RWPE2 (cell line): ENCODE data around the gene IRF1.

Experiments used
- ATAC-seq: fragments of 200-7000 bp; cut with Tn5 transposase; 3 replicates; pipeline ENCODE4 v1.9.1; 2021; ENCODE audit warnings: low read depth
- DNase-seq: peaks from one replicate; pipeline ENCODE4 v3.0.0-alpha.2; 2020; ENCODE audit warnings: low spot score
- H3K27ac ChIP-seq: fragments of 450-650 bp; 2 replicates; pipeline ENCODE4 v1.5.1; 2017; ENCODE audit warnings: mild to moderate bottlenecking; ENCODE audit not compliant: poor library complexity, severe bottlenecking
- H3K27me3 ChIP-seq: fragments of 250-450 bp; sonication (Bioruptor Pico); 2 replicates; pipeline ENCODE4 v1.5.1; 2021; ENCODE audit warnings: mild to moderate bottlenecking, moderate library complexity; ENCODE audit not compliant: insufficient read depth, poor library complexity, severe bottlenecking
- H3K36me3 ChIP-seq: fragments of 250-450 bp; sonication (Bioruptor Pico); 2 replicates; pipeline ENCODE4 v1.5.1; 2020; ENCODE audit warnings: low read depth, mild to moderate bottlenecking, moderate library complexity
- H3K4me1 ChIP-seq: fragments of 250-450 bp; sonication (Bioruptor Pico); 2 replicates; pipeline ENCODE4 v1.5.1; 2021; ENCODE audit warnings: mild to moderate bottlenecking, moderate library complexity; ENCODE audit not compliant: insufficient read depth, poor library complexity, severe bottlenecking
- H3K4me3 ChIP-seq: fragments of 250-450 bp; sonication (Bioruptor Pico); 2 replicates; pipeline ENCODE4 v1.5.1; 2021; ENCODE audit warnings: mild to moderate bottlenecking, moderate library complexity; ENCODE audit not compliant: severe bottlenecking
- H3K9me3 ChIP-seq: fragments of 250-450 bp; sonication (Bioruptor Pico); 2 replicates; pipeline ENCODE4 v1.5.1; 2021; ENCODE audit warnings: mild to moderate bottlenecking, moderate library complexity; ENCODE audit not compliant: severe bottlenecking
- TF ChIP-seq, protein P1 (sequence below): fragments of 450-650 bp; IDR thresholded peaks from one replicate; pipeline ENCODE4 v1.5.1; 2017; ENCODE audit warnings: mild to moderate bottlenecking, moderate library complexity; ENCODE audit not compliant: poor library complexity, severe bottlenecking

The IRF1 gene

DNA sequence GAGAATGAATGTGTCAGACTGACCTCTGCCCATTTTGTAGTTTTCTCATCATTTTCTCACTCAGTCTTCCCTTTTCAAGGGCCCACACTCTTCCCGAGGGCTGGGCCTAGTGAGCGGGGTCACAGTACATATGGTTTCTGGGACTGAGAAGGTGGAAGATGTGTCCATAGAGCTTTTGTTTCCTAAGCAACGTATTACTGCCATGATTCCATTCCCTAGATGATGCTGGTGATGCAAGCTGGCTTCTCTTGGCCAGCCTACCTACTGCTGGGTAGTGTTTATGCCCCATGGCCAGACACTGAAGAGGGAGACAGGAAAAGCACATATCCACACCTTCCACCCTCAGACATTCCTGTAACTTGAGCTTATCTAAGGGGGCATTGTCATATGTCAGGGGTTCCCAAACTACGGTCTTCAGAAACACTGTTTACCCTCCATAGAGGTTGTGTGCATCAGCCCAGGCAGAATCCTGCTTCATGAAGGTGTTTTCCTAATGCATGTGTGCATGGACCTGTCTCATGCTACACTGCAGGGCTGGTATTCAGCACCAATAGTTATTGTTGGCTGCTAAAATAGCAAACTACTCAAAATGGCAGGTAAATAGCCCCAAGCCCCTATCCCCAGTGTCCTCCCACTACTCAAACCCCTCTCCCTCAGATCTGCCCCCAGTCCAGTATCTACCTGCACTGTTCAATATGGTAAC lies 9.5 kb downstream of the IRF1 start:
- no peak for ATAC-seq
- H3K27me3 ChIP-seq = no peaks in the 10 kb centered on the region
- no peak overlapping the region for H3K27ac ChIP-seq
- TF ChIP-seq, protein P1, sequence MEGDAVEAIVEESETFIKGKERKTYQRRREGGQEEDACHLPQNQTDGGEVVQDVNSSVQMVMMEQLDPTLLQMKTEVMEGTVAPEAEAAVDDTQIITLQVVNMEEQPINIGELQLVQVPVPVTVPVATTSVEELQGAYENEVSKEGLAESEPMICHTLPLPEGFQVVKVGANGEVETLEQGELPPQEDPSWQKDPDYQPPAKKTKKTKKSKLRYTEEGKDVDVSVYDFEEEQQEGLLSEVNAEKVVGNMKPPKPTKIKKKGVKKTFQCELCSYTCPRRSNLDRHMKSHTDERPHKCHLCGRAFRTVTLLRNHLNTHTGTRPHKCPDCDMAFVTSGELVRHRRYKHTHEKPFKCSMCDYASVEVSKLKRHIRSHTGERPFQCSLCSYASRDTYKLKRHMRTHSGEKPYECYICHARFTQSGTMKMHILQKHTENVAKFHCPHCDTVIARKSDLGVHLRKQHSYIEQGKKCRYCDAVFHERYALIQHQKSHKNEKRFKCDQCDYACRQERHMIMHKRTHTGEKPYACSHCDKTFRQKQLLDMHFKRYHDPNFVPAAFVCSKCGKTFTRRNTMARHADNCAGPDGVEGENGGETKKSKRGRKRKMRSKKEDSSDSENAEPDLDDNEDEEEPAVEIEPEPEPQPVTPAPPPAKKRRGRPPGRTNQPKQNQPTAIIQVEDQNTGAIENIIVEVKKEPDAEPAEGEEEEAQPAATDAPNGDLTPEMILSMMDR = no peak
- peak; percentile 32 for DNase-seq
- no peaks in the 10 kb centered on the region for H3K9me3 ChIP-seq
- H3K4me3 ChIP-seq = no peak overlapping the region
- H3K36me3 ChIP-seq = peaks cover 38% of the 10 kb centered on the region
- H3K4me1 ChIP-seq = peaks cover 14% of the 10 kb centered on the region

DNA sequence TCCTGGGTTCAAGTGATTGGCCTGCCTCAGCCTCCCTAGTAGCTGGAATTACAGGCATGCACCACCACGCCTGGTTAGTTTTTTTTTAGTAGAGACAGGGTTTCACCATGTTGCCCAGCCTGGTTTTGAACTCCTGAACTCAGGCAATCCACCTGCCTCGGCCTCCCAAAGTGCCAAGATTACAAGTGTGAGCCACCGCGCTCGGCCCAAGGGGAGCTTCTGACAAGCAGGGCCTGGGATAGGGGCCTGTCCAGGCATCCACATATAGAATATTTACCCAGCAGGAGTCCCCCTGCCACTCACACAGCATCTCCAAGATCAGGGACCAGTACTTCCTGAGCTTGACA lies 10.1 kb downstream of the IRF1 start:
- no peak overlapping the region for H3K4me3 ChIP-seq
- H3K9me3 ChIP-seq = no peaks in the 10 kb centered on the region
- peaks cover 8% of the 10 kb centered on the region for H3K4me1 ChIP-seq
- H3K27ac ChIP-seq = no peak overlapping the region
- no peaks in the 10 kb centered on the region for H3K27me3 ChIP-seq
- DNase-seq = peak; percentile 30
- H3K36me3 ChIP-seq = peaks cover 32% of the 10 kb centered on the region
- ATAC-seq = no peak
- TF ChIP-seq, protein P1 = no peak

DNA sequence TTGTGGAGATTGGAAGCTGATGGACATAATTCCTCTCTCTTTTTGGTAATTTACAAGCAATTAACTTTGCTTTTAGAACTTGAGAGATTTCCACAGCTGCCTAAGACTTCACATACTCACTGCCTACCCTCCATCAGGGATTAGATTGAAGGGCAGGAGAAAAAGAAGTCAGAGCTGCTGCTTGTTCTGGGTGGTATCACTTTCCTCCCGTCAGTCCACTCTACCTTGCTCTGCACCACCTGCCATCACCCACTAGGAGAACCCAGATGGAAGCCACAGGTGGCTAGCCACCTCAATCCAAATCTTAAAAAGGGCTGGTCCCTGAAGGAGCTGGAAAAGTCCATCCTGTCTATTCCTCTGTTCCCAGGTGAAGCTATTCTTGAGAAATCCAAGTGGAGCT lies 10.5 kb downstream of the IRF1 start:
- ATAC-seq = no peak
- Histone ChIP-seq H3K4me3 (no peak overlapping the region), H3K27ac (no peak overlapping the region), H3K36me3 (peaks cover 28% of the 10 kb centered on the region), H3K9me3 (no peaks in the 10 kb centered on the region), H3K27me3 (no peaks in the 10 kb centered on the region), H3K4me1 (peaks cover 4% of the 10 kb centered on the region)
- DNase-seq = peak; percentile 17
- TF ChIP-seq, protein P1 = no peak

DNA sequence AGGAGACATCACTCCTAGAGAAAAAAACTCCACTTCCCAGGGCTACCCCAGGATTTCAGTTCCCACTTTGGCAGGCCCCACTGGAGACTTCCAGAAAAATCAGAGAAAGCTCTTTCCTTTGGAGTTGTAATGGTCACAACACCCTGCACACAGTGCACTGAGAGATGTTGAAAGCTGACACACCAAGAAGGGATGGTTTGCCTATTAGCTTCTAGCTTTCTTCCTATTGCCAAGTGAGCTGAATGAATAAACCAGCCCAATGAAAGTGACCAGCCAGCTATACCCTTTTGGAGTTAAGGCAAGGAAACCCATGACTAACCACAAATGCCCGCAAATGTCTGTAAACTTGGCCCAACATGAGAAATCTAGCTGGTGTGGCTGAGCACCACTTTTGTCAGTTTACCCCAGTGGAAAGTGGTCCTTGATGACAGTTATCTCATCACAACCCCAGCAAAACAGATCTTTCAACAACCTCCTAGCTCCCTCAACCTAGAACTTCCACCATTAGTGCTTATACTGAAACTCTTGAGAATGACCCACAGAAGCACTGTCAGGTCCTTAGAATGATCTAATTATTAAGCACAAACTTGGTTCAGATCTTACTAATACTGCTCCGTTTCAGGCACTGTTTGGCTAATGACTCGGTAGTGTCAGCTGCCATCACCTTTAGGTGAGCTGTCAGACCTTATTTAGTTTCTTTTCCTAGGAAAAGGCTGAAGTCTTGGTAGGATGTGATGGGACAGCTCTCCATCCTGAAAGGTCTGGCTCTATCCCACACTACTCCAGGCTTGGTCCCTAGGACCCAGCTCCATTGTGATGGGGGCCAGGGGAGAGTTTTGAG lies 11.2 kb downstream of the IRF1 start:
- DNase-seq = peak; percentile 1
- peaks cover 20% of the 10 kb centered on the region for H3K36me3 ChIP-seq
- ATAC-seq = no peak
- H3K27me3 ChIP-seq = no peaks in the 10 kb centered on the region
- no peaks in the 10 kb centered on the region for H3K9me3 ChIP-seq
- no peaks in the 10 kb centered on the region for H3K4me1 ChIP-seq
- H3K4me3 ChIP-seq = no peak overlapping the region
- TF ChIP-seq, protein P1 = no peak
- H3K27ac ChIP-seq = no peak overlapping the region
